HCT116 (cell line): ENCODE results near the gene AKIRIN2. TPM values are rescaled to one million over a fixed set of nuclear protein-coding genes. Genes with fewer than 3 reads are reported as not detected.

Experiments
- ATAC-seq: fragments of 200-7000 bp; cut with Tn5 transposase; 2 replicates; pipeline ENCODE4 v1.9.1; 2020; ENCODE audit warnings: mild to moderate bottlenecking, moderate library complexity
- BruUV-seq: library from RNA; stranded (reverse); fragments of 400-500 nt; replicated peaks from 2 replicates; lab custom pipeline; 2021; lab: Mats Ljungman, UMichigan
- CTCF ChIA-PET: fragments of 300-600 bp; sonication (Branson Sonifier 250); formaldehyde crosslinking; loops from one replicate; lab custom pipeline; 2021; ENCODE audit warnings: antibody characterized with exemption; lab: Charles Lee
- POLR2A ChIA-PET: fragments of 300-600, 350-600 bp; sonication (Branson Sonifier 250); formaldehyde crosslinking; loops from one replicate; lab custom pipeline; 2021; ENCODE audit warnings: antibody characterized with exemption; lab: Charles Lee
- RAD21 ChIA-PET, 2 experiments: fragments of 300-600 bp; sonication (Branson Sonifier 250); formaldehyde crosslinking; loops; one replicate each; lab custom pipeline; 2023; ENCODE audit warnings: low total read pairs in 2 of 2; ENCODE audit not compliant: uncharacterized antibody in 2 of 2, unreplicated experiment in 2 of 2, low non-redundant PET in 1 of 2; lab: Charles Lee
- DNase-seq: peaks from one replicate; pipeline ENCODE4 v3.0.0-alpha.2; 2010; ENCODE audit warnings: low read depth, low spot score
- H2AFZ ChIP-seq: fragments of 200-600 bp; shearing (Covaris generic), sonication (generic); 2 replicates; pipeline ENCODE4 v1.6.1; 2017; ENCODE audit warnings: low read depth, mixed run types, mixed read lengths, antibody characterized with exemption, low read length; ENCODE audit not compliant: poor library complexity, severe bottlenecking
- H3K27ac ChIP-seq: 2 replicates; pipeline ENCODE4 v1.5.1; 2012; ENCODE audit warnings: low read depth, low read length
- H3K27me3 ChIP-seq: fragments of 200-600 bp; sonication (generic); 2 replicates; pipeline ENCODE4 v1.6.1; 2016; ENCODE audit warnings: mixed run types, low read length, mixed read lengths; ENCODE audit not compliant: insufficient read depth
- H3K36me3 ChIP-seq, 2 experiments: fragments of 200-500 bp in 1 of 2; fragments of 200-600 bp in 1 of 2; sonication (Bioruptor generic) in 1 of 2; sonication (generic) in 1 of 2; 2 replicates each; pipeline versions ENCODE4 v1.5.1 to v1.6.1; 2014 to 2016; ENCODE audit warnings: low read length in 2 of 2, inconsistent platforms in 1 of 2, mixed read lengths in 1 of 2, mixed run types in 1 of 2; ENCODE audit not compliant: insufficient read depth in 2 of 2, control insufficient read depth in 1 of 2
- H3K4me1 ChIP-seq, 2 experiments: fragments of 200-600 bp in 1 of 2; sonication (generic) in 1 of 2; 2 replicates each; pipeline versions ENCODE4 v1.5.1 to v1.6.1; 2012 to 2017; ENCODE audit warnings: low read length in 2 of 2, inconsistent platforms in 1 of 2, mild to moderate bottlenecking in 1 of 2, mixed read lengths in 1 of 2, mixed run types in 1 of 2, moderate library complexity in 1 of 2; ENCODE audit not compliant: insufficient read depth in 2 of 2, control insufficient read depth in 1 of 2
- H3K4me2 ChIP-seq: fragments of 200-600 bp; sonication (generic); 2 replicates; pipeline ENCODE4 v1.6.1; 2017; ENCODE audit warnings: mixed run types, low read length, mixed read lengths
- H3K4me3 ChIP-seq, 2 experiments: fragments of 200-600 bp in 1 of 2; sonication (generic) in 1 of 2; replicated peaks in 1 of 2; 2 replicates each; pipeline ENCODE4 v1.5.1; 2011 to 2016; ENCODE audit warnings: low read length in 2 of 2, control low read depth in 1 of 2, low read depth in 1 of 2, mild to moderate bottlenecking in 1 of 2, mixed read lengths in 1 of 2, mixed run types in 1 of 2
- H3K79me2 ChIP-seq: fragments of 200-600 bp; sonication (generic); 2 replicates; pipeline ENCODE4 v1.6.1; 2017; ENCODE audit warnings: mild to moderate bottlenecking, mixed run types, low read length, moderate library complexity, mixed read lengths; ENCODE audit not compliant: insufficient read depth
- H3K9ac ChIP-seq: fragments of 200-600 bp; sonication (generic); 2 replicates; pipeline ENCODE4 v1.6.1; 2016; ENCODE audit warnings: low read length, mixed read lengths
- H3K9me2 ChIP-seq: fragments of 200-600 bp; sonication (generic), shearing (Covaris generic); 2 replicates; pipeline ENCODE4 v1.6.1; 2017; ENCODE audit warnings: mixed run types, mild to moderate bottlenecking, moderate library complexity; ENCODE audit not compliant: insufficient read depth
- H3K9me3 ChIP-seq, 2 experiments: fragments of 200-500 bp in 1 of 2; fragments of 200-600 bp in 1 of 2; sonication (Bioruptor generic) in 1 of 2; sonication (generic) in 1 of 2; 2 replicates each; pipeline ENCODE4 v1.6.1; 2014 to 2017; ENCODE audit warnings: low read length in 2 of 2, mixed read lengths in 2 of 2, inconsistent platforms in 1 of 2, low read depth in 1 of 2, mild to moderate bottlenecking in 1 of 2, mixed run types in 1 of 2, moderate library complexity in 1 of 2; ENCODE audit not compliant: control insufficient read depth in 1 of 2, insufficient read depth in 1 of 2
- H4K20me1 ChIP-seq: fragments of 200-600 bp; sonication (generic), shearing (Covaris generic); 2 replicates; pipeline ENCODE4 v1.6.1; 2017; ENCODE audit warnings: mixed run types, mild to moderate bottlenecking, moderate library complexity; ENCODE audit not compliant: insufficient read depth
- ATF3 ChIP-seq: IDR thresholded peaks from 2 replicates; pipeline ENCODE4 v1.6.1; 2012
- CBX3 ChIP-seq: IDR thresholded peaks from 2 replicates; pipeline ENCODE4 v1.6.1; 2012; ENCODE audit warnings: low read depth
- CEBPB ChIP-seq: IDR thresholded peaks from 2 replicates; pipeline ENCODE4 v1.6.1; 2012; ENCODE audit warnings: low read depth
- CTCF ChIP-seq, 3 experiments: fragments of 200-600 bp in 1 of 3; sonication (generic) in 1 of 3; IDR thresholded peaks in 2 of 3; conservative IDR thresholded peaks in 1 of 3; 2 replicates each; pipeline ENCODE4 v1.5.1; 2012 to 2017; ENCODE audit warnings: low read depth in 2 of 3, low read length in 2 of 3, antibody characterized with exemption in 1 of 3, borderline replicate concordance in 1 of 3, control low read depth in 1 of 3, mild to moderate bottlenecking in 1 of 3, mixed read lengths in 1 of 3, mixed run types in 1 of 3, moderate library complexity in 1 of 3; ENCODE audit not compliant: insufficient read depth in 1 of 3
- EZH2 ChIP-seq: fragments of 200-600 bp; sonication (generic); IDR thresholded peaks from 2 replicates; pipeline ENCODE4 v1.6.1; 2017; ENCODE audit warnings: antibody characterized with exemption, mixed run types
- EZH2phosphoT487 ChIP-seq: fragments of 200-600 bp; IDR thresholded peaks from 2 replicates; pipeline ENCODE4 v1.6.1; 2018; ENCODE audit warnings: antibody characterized with exemption, borderline replicate concordance
- FOSL1 ChIP-seq: IDR thresholded peaks from 2 replicates; pipeline ENCODE4 v1.6.1; 2012; ENCODE audit warnings: low read depth
- JUND ChIP-seq: IDR thresholded peaks from 2 replicates; pipeline ENCODE4 v1.6.1; 2012
- POLR2A ChIP-seq: IDR thresholded peaks from 2 replicates; pipeline ENCODE4 v1.7.0; 2011; ENCODE audit warnings: borderline replicate concordance; ENCODE audit not compliant: insufficient read depth, insufficient read length; ENCODE audit errors: extremely low read depth
- POLR2AphosphoS5 ChIP-seq: IDR thresholded peaks from 2 replicates; pipeline ENCODE4 v1.6.1; 2011; ENCODE audit warnings: mild to moderate bottlenecking, low read depth, low read length, moderate library complexity
- RAD21 ChIP-seq: IDR thresholded peaks from 2 replicates; pipeline ENCODE4 v1.6.1; 2012; ENCODE audit warnings: low read depth, mild to moderate bottlenecking
- REST ChIP-seq: IDR thresholded peaks from 2 replicates; pipeline ENCODE4 v1.6.1; 2012; ENCODE audit warnings: low read depth
- SP1 ChIP-seq: IDR thresholded peaks from 2 replicates; pipeline ENCODE4 v1.6.1; 2012; ENCODE audit warnings: low read depth
- SRF ChIP-seq: IDR thresholded peaks from 2 replicates; pipeline ENCODE4 v1.6.1; 2012; ENCODE audit warnings: low read depth
- TCF7L2 ChIP-seq: IDR thresholded peaks from 2 replicates; pipeline ENCODE4 v1.7.0; 2011; ENCODE audit warnings: borderline replicate concordance, inconsistent platforms; ENCODE audit not compliant: insufficient read depth, insufficient read length; ENCODE audit errors: extremely low read depth
- YY1 ChIP-seq: IDR thresholded peaks from 2 replicates; pipeline ENCODE4 v1.6.1; 2011; ENCODE audit warnings: low read length, low read depth, moderate library complexity, mild to moderate bottlenecking; ENCODE audit not compliant: insufficient replicate concordance; ENCODE audit errors: extremely low read depth
- ZBTB33 ChIP-seq: IDR thresholded peaks from 2 replicates; pipeline ENCODE4 v1.6.1; 2011; ENCODE audit warnings: mild to moderate bottlenecking, low read length, moderate library complexity; ENCODE audit not compliant: insufficient replicate concordance; ENCODE audit errors: extremely low read depth
- ZFX ChIP-seq: fragments of 450-650 bp; IDR thresholded peaks from 2 replicates; pipeline ENCODE4 v1.6.1; 2017
- ZNF274 ChIP-seq: fragments of 200-500 bp; sonication (Bioruptor generic); IDR thresholded peaks from 2 replicates; pipeline ENCODE4 v1.6.1; 2014; ENCODE audit warnings: mild to moderate bottlenecking, low read depth, low read length, inconsistent platforms
- intact Hi-C: fragments of 100-400 bp; cut with micrococcal nuclease; formaldehyde crosslinking; loops from 2 replicates; pipeline ENCODE4 v1.10.0; 2022
- total RNA-seq: library from RNA; stranded (reverse); gene quantifications from one replicate; pipeline ENCODE4 v1.2.1, GENCODE V29; 2021; ENCODE audit not compliant: unreplicated experiment

Gene AKIRIN2
- total RNA-seq, 1 experiment from 2014 or later = 54.8 TPM

- TF ChIP-seq FOSL1 (no peak), POLR2AphosphoS5 (no peak), ZNF274 (no peak), ATF3 (no peak), EZH2phosphoT487 (no peak), TCF7L2 (no peak), CBX3 (no peak), YY1 (no peak), SP1 (no peak), POLR2A (no peak), RAD21 (no peak), ZBTB33 (no peak), CEBPB (no peak), ZFX (no peak), EZH2 (no peak), REST (no peak), CTCF (IDR thresholded peaks at IDR 0.05 in 2 of 3, conservative IDR thresholded peaks at IDR 0.05 in 1 of 3; ENCODE audit: borderline replicate concordance in 1 of 3, insufficient read depth in 1 of 3, low read depth in 2 of 3, low read length in 2 of 3) (no peak), JUND (no peak), SRF (no peak)
- TF ChIP-seq, all 23 proteins: peak for 0
- BruUV-seq = no TSS peak
- DNase-seq (no peak), ATAC-seq (no peak)
- H2AFZ ChIP-seq = no peak overlapping the region
- H3K4me2 ChIP-seq = no peak overlapping the region
- H3K27me3 ChIP-seq = no peaks in the 10 kb centered on the region
- no peaks in the 10 kb centered on the region for H4K20me1 ChIP-seq
- ChIA-PET CTCF (no interaction called here), POLR2A (no interaction called here), RAD21 (no interaction called here)
- no peaks in the 10 kb centered on the region for H3K4me1 ChIP-seq
- peaks cover 0 to 5% of the 10 kb centered on the region in 2 experiments; a peak in 2 of 4 replicates for H3K36me3 ChIP-seq
- H3K9ac ChIP-seq = no peak overlapping the region
- no peaks in the 10 kb centered on the region for H3K9me2 ChIP-seq
- H3K9me3 ChIP-seq = no peaks in the 10 kb centered on the region
- H3K79me2 ChIP-seq = no peaks in the 10 kb centered on the region
- no peak overlapping the region for H3K4me3 ChIP-seq
- intact Hi-C loops = no loop called here
- no peak overlapping the region for H3K27ac ChIP-seq
These were observed 68.2 kb downstream of the AKIRIN2 start for GRCh38 chr6:87633851-87634250.
